ENCODE data around the gene ARID2. TPM values are rescaled to one million over a fixed set of nuclear protein-coding genes. Genes with fewer than 3 reads are reported as not detected.
A peak's percentile ranks its signal among the peaks of the same experiment; 100 is the strongest.

The ARID2 gene
- total RNA-seq, 1 donor, result 25.0 TPM

DNA sequence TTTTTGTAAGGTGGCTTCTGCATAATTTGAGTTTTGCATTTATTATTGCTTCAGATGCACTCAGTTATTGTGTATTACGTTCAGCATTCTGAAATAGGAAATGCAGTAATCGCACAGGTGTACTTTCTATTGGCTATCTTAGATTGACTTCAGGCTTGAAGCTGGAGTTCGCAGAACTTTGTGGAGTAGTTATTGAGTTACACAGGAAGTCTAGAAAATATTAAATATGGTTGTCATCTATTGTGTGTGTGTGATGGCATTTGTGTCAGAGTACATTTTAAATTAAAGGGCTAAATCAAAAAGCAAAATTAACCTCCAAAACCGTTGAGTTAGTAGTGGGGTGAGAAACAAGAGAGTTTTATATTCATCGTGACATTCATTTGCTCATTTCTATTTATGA, 2.7 kb downstream of the ARID2 start:
- peak overlapping the region; percentile 95 for H3K4me3 ChIP-seq (ENCODE audit: low read depth, low read length)
- TF ChIP-seq, protein P1, sequence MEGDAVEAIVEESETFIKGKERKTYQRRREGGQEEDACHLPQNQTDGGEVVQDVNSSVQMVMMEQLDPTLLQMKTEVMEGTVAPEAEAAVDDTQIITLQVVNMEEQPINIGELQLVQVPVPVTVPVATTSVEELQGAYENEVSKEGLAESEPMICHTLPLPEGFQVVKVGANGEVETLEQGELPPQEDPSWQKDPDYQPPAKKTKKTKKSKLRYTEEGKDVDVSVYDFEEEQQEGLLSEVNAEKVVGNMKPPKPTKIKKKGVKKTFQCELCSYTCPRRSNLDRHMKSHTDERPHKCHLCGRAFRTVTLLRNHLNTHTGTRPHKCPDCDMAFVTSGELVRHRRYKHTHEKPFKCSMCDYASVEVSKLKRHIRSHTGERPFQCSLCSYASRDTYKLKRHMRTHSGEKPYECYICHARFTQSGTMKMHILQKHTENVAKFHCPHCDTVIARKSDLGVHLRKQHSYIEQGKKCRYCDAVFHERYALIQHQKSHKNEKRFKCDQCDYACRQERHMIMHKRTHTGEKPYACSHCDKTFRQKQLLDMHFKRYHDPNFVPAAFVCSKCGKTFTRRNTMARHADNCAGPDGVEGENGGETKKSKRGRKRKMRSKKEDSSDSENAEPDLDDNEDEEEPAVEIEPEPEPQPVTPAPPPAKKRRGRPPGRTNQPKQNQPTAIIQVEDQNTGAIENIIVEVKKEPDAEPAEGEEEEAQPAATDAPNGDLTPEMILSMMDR (IDR thresholded peaks at IDR 0.05; ENCODE audit: insufficient read depth, low read depth, low read length), result no peak

DNA sequence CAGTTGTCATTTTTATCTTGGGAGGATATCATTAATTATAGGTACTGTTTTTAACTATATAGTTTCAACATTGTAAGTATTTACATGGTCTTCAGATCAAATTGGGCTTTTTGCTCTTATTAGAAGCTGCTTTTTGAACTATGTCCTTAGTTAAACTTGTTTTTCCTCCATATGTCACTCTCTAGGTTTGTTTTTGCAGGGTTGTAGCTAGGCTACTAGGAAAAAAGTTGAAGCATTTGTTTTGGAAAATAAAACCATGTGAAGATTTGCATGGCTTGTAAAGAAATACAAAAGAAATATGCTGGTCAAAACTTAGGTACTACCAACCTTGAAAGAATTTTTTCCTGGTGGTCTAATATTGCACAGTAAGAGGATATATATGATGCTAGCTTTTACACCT, 3.4 kb downstream of the ARID2 start:
- TF ChIP-seq, protein P1 (IDR thresholded peaks at IDR 0.05; ENCODE audit: insufficient read depth, low read depth, low read length), result no peak
- no peak for DNase-seq (ENCODE audit: low read depth)
- H3K4me3 ChIP-seq (ENCODE audit: low read depth, low read length), result no peak overlapping the region

More for the DNA sequence above, 2.7 kb downstream of the ARID2 start:
- DNase-seq (ENCODE audit: low read depth), result no peak

DNA sequence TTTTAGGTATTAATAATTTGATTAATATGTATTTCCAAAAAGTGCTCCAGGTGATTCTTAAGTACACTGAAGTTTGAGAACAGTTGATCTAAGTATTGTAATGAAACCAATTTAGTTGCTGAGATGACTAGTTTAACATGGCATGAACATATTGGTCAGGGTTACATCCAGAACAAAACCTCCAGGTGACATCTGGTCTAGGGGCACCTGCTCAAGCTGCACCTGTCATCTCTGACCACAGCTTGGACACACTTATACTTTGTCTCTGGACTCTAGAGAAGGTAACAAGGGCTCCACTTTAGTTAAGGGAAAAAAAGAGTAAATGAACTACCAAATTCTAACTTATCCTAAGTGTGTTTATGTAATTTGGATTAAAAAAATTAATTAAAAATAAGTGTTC, 8.1 kb downstream of the ARID2 start:
- H3K4me3 ChIP-seq (ENCODE audit: low read depth, low read length), result no peak overlapping the region
- DNase-seq (ENCODE audit: low read depth), result no peak
- TF ChIP-seq, protein P1 (IDR thresholded peaks at IDR 0.05; ENCODE audit: insufficient read depth, low read depth, low read length), result no peak

DNA sequence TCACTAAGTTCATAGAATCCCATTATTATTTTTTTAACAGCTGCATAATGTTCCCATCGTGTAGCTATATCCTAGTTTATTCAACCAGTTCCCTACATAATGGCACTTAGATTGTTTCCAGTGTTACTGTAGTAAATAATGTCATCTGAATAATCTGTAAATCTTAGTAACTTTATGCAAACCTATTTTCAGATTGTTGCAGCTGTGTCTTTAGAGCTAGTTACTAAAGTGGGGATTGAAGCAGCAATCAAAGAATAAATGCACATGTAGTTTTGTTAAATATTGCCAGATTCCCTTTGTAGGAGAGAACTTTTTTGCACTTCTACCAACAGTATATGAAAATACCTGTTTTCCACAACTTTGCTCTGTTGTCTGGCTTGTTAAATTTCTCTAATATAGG, 13.1 kb downstream of the ARID2 start:
- TF ChIP-seq, protein P1 (IDR thresholded peaks at IDR 0.05; ENCODE audit: insufficient read depth, low read depth, low read length), result no peak
- H3K4me3 ChIP-seq (ENCODE audit: low read depth, low read length), result no peak overlapping the region
- DNase-seq (ENCODE audit: low read depth), result no peak

DNA sequence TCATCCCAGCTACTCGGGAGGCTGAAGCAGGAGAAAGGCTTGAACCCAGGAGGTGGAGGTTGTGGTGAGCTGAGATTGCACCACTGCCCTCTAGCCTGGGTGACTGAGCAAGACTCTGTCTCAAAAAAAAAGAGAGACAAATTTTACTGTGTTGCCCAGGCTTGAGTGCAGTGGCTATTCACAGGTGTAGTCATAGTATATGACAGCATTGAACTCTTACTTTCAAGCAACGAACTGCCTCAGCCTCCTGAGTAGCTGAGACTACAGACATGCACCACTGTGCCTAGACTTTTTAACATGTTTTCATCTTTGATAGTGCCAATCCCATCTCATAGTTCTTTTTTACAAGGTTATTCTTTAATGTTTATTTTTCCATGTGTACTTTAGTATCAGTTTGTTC, 13.7 kb downstream of the ARID2 start:
- no peak overlapping the region for H3K4me3 ChIP-seq (ENCODE audit: low read depth, low read length)
- TF ChIP-seq, protein P1 (IDR thresholded peaks at IDR 0.05; ENCODE audit: insufficient read depth, low read depth, low read length), result no peak
- DNase-seq (ENCODE audit: low read depth), result no peak

DNA sequence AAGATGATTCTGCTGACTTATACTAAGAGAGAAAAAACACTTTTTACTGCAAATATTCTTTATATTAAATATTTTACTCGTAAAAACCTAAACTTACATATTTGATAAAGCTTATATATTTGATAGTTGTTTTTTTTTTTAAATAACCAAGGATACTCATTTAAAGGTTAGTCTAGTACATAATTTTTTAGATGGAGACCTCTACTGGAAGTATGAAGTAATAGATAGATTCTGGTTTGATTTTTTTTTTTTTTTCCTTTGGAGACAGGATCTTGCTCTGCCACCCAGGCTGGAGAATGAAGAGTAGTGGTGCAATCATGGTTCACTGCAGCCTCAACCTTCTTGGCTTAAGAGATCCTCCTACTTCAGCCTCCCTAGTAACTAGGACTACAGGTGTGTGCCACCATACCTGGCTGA, 16.4 kb downstream of the ARID2 start:
- H3K4me3 ChIP-seq (ENCODE audit: low read depth, low read length), result no peak overlapping the region
- peak; percentile 40 for DNase-seq (ENCODE audit: low read depth)
- TF ChIP-seq, protein P1 (IDR thresholded peaks at IDR 0.05; ENCODE audit: insufficient read depth, low read depth, low read length), result peak; percentile 24

DNA sequence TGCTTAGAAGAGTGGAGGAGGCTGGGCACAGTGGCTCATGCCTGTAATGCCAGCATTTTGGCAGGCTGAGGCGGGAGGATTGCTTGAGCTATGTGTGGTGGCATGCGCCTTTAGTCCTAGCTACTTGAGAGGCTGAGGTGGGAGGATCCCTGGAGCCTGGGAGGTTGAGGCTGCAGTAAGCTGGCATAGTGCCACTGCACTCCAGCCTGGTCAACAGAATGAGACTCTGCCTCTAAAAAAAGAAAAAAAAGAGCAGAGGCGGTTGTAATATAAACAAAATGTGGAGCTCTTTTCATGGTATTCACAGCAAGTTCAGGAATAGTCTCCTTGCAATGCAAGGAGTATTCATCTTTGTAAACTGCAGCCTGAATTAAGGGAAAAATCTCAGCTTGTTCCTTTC, 27.2 kb downstream of the ARID2 start:
- no peak for DNase-seq (ENCODE audit: low read depth)
- TF ChIP-seq, protein P1 (IDR thresholded peaks at IDR 0.05; ENCODE audit: insufficient read depth, low read depth, low read length), result no peak
- no peak overlapping the region for H3K4me3 ChIP-seq (ENCODE audit: low read depth, low read length)

Measured in fibroblast of villous mesenchyme (primary cell).